HepG2 (cell line): ENCODE data around the gene ITGB2. TPM values are rescaled to one million over a fixed set of nuclear protein-coding genes. Genes with fewer than 3 reads are reported as not detected.

Experiments
- CEBPG ChIP-seq: IDR thresholded peaks from 2 replicates; pipeline ENCODE4 v1.6.1; 2016
- ELF1 ChIP-seq: sonication (generic); formaldehyde crosslinking; IDR thresholded peaks from 2 replicates; pipeline ENCODE4 v1.4.0; 2020; ENCODE audit warnings: missing genetic modification reagents
- ETV6 ChIP-seq: sonication (generic); formaldehyde crosslinking; conservative IDR thresholded peaks from 2 replicates; pipeline ENCODE4 v1.4.0; 2020; ENCODE audit warnings: missing genetic modification reagents
- GATAD1 ChIP-seq: IDR thresholded peaks from 2 replicates; pipeline ENCODE4 v1.6.1; 2016; ENCODE audit warnings: missing genetic modification reagents, missing compliant biosample characterization
- GATAD2A ChIP-seq: IDR thresholded peaks from 2 replicates; pipeline ENCODE4 v1.6.1; 2016
- GFI1 ChIP-seq: sonication (generic); formaldehyde crosslinking; IDR thresholded peaks from 2 replicates; pipeline ENCODE4 v1.5.0; 2020; ENCODE audit warnings: missing genetic modification reagents, mild to moderate bottlenecking, borderline replicate concordance
- GMEB2 ChIP-seq: IDR thresholded peaks from 2 replicates; pipeline ENCODE4 v1.6.1; 2016; ENCODE audit warnings: missing biosample characterization, missing genetic modification reagents, low read depth
- JARID2 ChIP-seq: sonication (generic); formaldehyde crosslinking; IDR thresholded peaks from 2 replicates; pipeline ENCODE4 v1.8.1; 2023; ENCODE audit warnings: missing genetic modification reagents, inconsistent platforms; ENCODE audit not compliant: insufficient replicate concordance
- MAFF ChIP-seq: IDR thresholded peaks from 2 replicates; pipeline ENCODE4 v1.6.1; 2011; ENCODE audit warnings: low read depth, low read length, improper control_type of control experiment
- RCOR2 ChIP-seq: IDR thresholded peaks from 2 replicates; pipeline ENCODE4 v1.6.1; 2016; ENCODE audit warnings: missing biosample characterization, missing genetic modification reagents
- ZIK1 ChIP-seq: sonication (generic); formaldehyde crosslinking; IDR thresholded peaks from 2 replicates; pipeline ENCODE4 v1.5.0; 2020; ENCODE audit warnings: mild to moderate bottlenecking, low read depth, missing genetic modification reagents, borderline replicate concordance
- ZNF143 ChIP-seq: sonication (generic); formaldehyde crosslinking; IDR thresholded peaks from 2 replicates; pipeline ENCODE4 v1.4.0; 2020; ENCODE audit warnings: missing genetic modification reagents
- ZNF567 ChIP-seq: sonication (generic); formaldehyde crosslinking; IDR thresholded peaks from 2 replicates; pipeline ENCODE4 v1.8.1; 2023; ENCODE audit warnings: mild to moderate bottlenecking, missing genetic modification reagents, borderline replicate concordance
- ZNF609 ChIP-seq: sonication (generic); formaldehyde crosslinking; IDR thresholded peaks from 2 replicates; pipeline ENCODE4 v1.4.0; 2020; ENCODE audit warnings: mild to moderate bottlenecking, missing genetic modification reagents, borderline replicate concordance
- ZNF672 ChIP-seq: sonication (generic); formaldehyde crosslinking; IDR thresholded peaks from 2 replicates; pipeline ENCODE4 v1.8.1; 2022; ENCODE audit warnings: missing genetic modification reagents
- polyA plus RNA-seq, 8 experiments: library from polyadenylated mRNA; depleted of rRNA in 3 of 8; stranded (reverse) in 7 of 8; unstranded in 1 of 8; fragments of >200 nt; fragmentation: Illumina TruSeq in 4 of 8; extraction: Trizol in 4 of 8; gene quantifications; 2 replicates each; pipeline versions ENCODE4 v1.2.1 to v1.2.3, GENCODE V29; 2011 to 2016; ENCODE audit warnings: low read depth in 4 of 8, missing spikeins in 1 of 8, mixed read lengths in 1 of 8; ENCODE audit not compliant: insufficient read depth in 1 of 8
- total RNA-seq, 5 experiments: library from RNA; depleted of rRNA; stranded (reverse); fragments of >200 nt; fragmentation: Illumina TruSeq; extraction: Trizol; gene quantifications; 2 replicates each; pipeline ENCODE4 v1.2.3, GENCODE V29; 2016; ENCODE audit warnings: low read depth in 1 of 5

The ITGB2 gene
- total and polyA plus RNA-seq, 2 of the 13 experiments (the other 11 are each of a cell fraction or from before 2014, with no cell fraction given), result 4.2 to 18.0 TPM

GRCh38 chr21:44878053-44878982, 42.4 kb downstream of the ITGB2 start (continued):
- TF ChIP-seq ZNF609 (CRISPR knock-in tag), result peak; percentile 53; the same call in 1 of the 2 replicates
- no peak for TF ChIP-seq ZIK1 (CRISPR knock-in tag)
- 0 out of 2 replicates have a peak, but pooled peaks have one; percentile 13 for TF ChIP-seq GFI1 (CRISPR knock-in tag)
- no peak for TF ChIP-seq ZNF672 (CRISPR knock-in tag)
- 0 out of 2 replicates have a peak, but pooled peaks have one; percentile 64 for TF ChIP-seq ETV6 (CRISPR knock-in tag)
- TF ChIP-seq ZNF143 (CRISPR knock-in tag), result no peak
- TF ChIP-seq JARID2, result no peak
- TF ChIP-seq ZNF567 (CRISPR knock-in tag), result no peak
- peak; percentile 68 for TF ChIP-seq ELF1 (CRISPR knock-in tag)
- TF ChIP-seq GMEB2, result no peak
- TF ChIP-seq GATAD1 (CRISPR knock-in tag), result peak; percentile 66
- TF ChIP-seq MAFF, result no peak
- peak; percentile 79; the same call in 1 of the 2 replicates for TF ChIP-seq GATAD2A (CRISPR knock-in tag)
- TF ChIP-seq RCOR2 (CRISPR knock-in tag), result peak; percentile 73; the same call in 1 of the 2 replicates
- peak; percentile 94 for TF ChIP-seq CEBPG (CRISPR knock-in tag)
- TF ChIP-seq, all 625 proteins: peak for 154
